K562 (cell line): ENCODE data around the gene DPH7. TPM values are rescaled to one million over a fixed set of nuclear protein-coding genes. Genes with fewer than 3 reads are reported as not detected.

ENCODE experiments used
- CHAMP1 ChIP-seq: fragments of 450-650 bp; IDR thresholded peaks from 2 replicates; pipeline ENCODE4 v1.6.1; 2016; ENCODE audit warnings: mild to moderate bottlenecking
- CHD7 ChIP-seq: fragments of 200-600 bp; sonication (generic); IDR thresholded peaks from one replicate; pipeline ENCODE4 v1.6.1; 2012; ENCODE audit warnings: mild to moderate bottlenecking, low read depth, low read length, inconsistent platforms
- FUS ChIP-seq: fragments of 200-400 bp; formaldehyde crosslinking; optimal IDR thresholded peaks from 2 replicates; pipeline ENCODE3; 2017; ENCODE audit warnings: low read depth, low read length
- MAX ChIP-seq: sonication (generic); formaldehyde crosslinking; IDR thresholded peaks from 2 replicates; pipeline ENCODE4 v1.9.0; 2022; ENCODE audit warnings: mild to moderate bottlenecking, missing genetic modification reagents
- PRPF4 ChIP-seq: fragments of 200-400 bp; formaldehyde crosslinking; IDR thresholded peaks from one replicate; pipeline ENCODE4 v1.6.1; 2017; ENCODE audit warnings: low read length, low read depth, mild to moderate bottlenecking; ENCODE audit not compliant: insufficient read depth, poor library complexity, severe bottlenecking
- SIN3A ChIP-seq, 2 experiments: fragments of 150-350 bp in 1 of 2; IDR thresholded peaks; 2 replicates each; pipeline ENCODE4 v1.6.1; 2011 to 2016; ENCODE audit warnings: borderline replicate concordance in 2 of 2, low read depth in 2 of 2, low read length in 2 of 2, mild to moderate bottlenecking in 2 of 2, moderate library complexity in 2 of 2; ENCODE audit not compliant: control insufficient read depth in 1 of 2
- THAP12 ChIP-seq: fragments of 250-450 bp; sonication (Bioruptor Pico); IDR thresholded peaks from 2 replicates; pipeline ENCODE4 v1.9.0; 2021; ENCODE audit warnings: mild to moderate bottlenecking, inconsistent platforms
- ZNF668 ChIP-seq: fragments of 250-450 bp; sonication (Bioruptor Pico); IDR thresholded peaks from 2 replicates; pipeline ENCODE4 v1.8.0; 2022; ENCODE audit warnings: mild to moderate bottlenecking, inconsistent platforms
- polyA plus RNA-seq, 8 experiments: library from polyadenylated mRNA; depleted of rRNA in 4 of 8; stranded (reverse) in 5 of 8; unstranded in 3 of 8; fragments of >200 nt; fragmentation: Nextera tagmentation in 2 of 8; fragmentation: Illumina TruSeq in 1 of 8; extraction: Ambion mirVana in 2 of 8; extraction: Trizol in 1 of 8; gene quantifications; 2 replicates each; pipeline versions ENCODE4 v1.2.1 to v1.2.3, GENCODE V29; 2011 to 2014; ENCODE audit warnings: inconsistent platforms in 1 of 8, missing spikeins in 1 of 8
- total RNA-seq, 7 experiments: library from RNA; depleted of rRNA in 6 of 7; stranded (reverse); fragments of >200 nt in 6 of 7; fragmentation: Illumina TruSeq in 2 of 7; extraction: Trizol in 2 of 7; gene quantifications; 2 replicates each; pipeline versions ENCODE4 v1.2.1 to v1.2.3, GENCODE V29; 2011 to 2021; ENCODE audit warnings: low replicate concordance in 1 of 7

Gene DPH7
- total and polyA plus RNA-seq, 9 of the 15 experiments (the other 6 are each of a cell fraction or from before 2014, with no cell fraction given), result 13.9 to 68.6 (median 41.3) TPM

- no peak for TF ChIP-seq CHD7
- TF ChIP-seq MAX, result peak; percentile 23; the same call in 1 of the 2 replicates
- no peak for TF ChIP-seq CHAMP1
- peak; percentile 7 for TF ChIP-seq FUS
- no peak for TF ChIP-seq THAP12 (CRISPR knock-in tag)
- TF ChIP-seq ZNF668, result no peak
- TF ChIP-seq PRPF4, result peak; percentile 4
- peak in 1 of 2 experiments; percentile 21; a peak in 2 of 4 replicates for TF ChIP-seq SIN3A (IDR thresholded peaks at IDR 0.05; ENCODE audit: borderline replicate concordance in 2 of 2, control insufficient read depth in 1 of 2, low read depth in 2 of 2, low read length in 2 of 2)
Observed at GRCh38 chr9:137589441-137590122, 10.9 kb upstream of the DPH7 start (continued).
